HepG2 (cell line): ENCODE data around the gene ARHGEF16. TPM values are rescaled to one million over a fixed set of nuclear protein-coding genes. Genes with fewer than 3 reads are reported as not detected.

ENCODE experiments used
- ARHGAP35 ChIP-seq: sonication (generic); formaldehyde crosslinking; IDR thresholded peaks from 2 replicates; pipeline ENCODE4 v1.9.0; 2022; ENCODE audit warnings: mild to moderate bottlenecking, inconsistent platforms, moderate library complexity, missing genetic modification reagents, borderline replicate concordance
- CC2D1A ChIP-seq: sonication (generic); formaldehyde crosslinking; IDR thresholded peaks from 2 replicates; pipeline ENCODE4 v1.8.1; 2023; ENCODE audit warnings: mild to moderate bottlenecking, missing genetic modification reagents
- ELF1 ChIP-seq: sonication (generic); formaldehyde crosslinking; IDR thresholded peaks from 2 replicates; pipeline ENCODE4 v1.4.0; 2020; ENCODE audit warnings: missing genetic modification reagents
- GATA4 ChIP-seq: sonication (generic); IDR thresholded peaks from 2 replicates; pipeline ENCODE4 v1.6.1; 2016; ENCODE audit warnings: antibody characterized with exemption, low read depth, borderline replicate concordance
- MATR3 ChIP-seq: sonication (generic); formaldehyde crosslinking; IDR thresholded peaks from 2 replicates; pipeline ENCODE4 v1.4.0; 2020; ENCODE audit warnings: missing genetic modification reagents
- MYNN ChIP-seq: sonication (generic); formaldehyde crosslinking; IDR thresholded peaks from 2 replicates; pipeline ENCODE4 v1.4.0; 2020; ENCODE audit warnings: mild to moderate bottlenecking, low read depth, missing genetic modification reagents
- ONECUT2 ChIP-seq: sonication (generic); formaldehyde crosslinking; IDR thresholded peaks from 2 replicates; pipeline ENCODE4 v1.4.0; 2020; ENCODE audit warnings: missing genetic modification reagents
- RBFOX2 ChIP-seq: fragments of 200-400 bp; formaldehyde crosslinking; IDR thresholded peaks from 2 replicates; pipeline ENCODE4 v1.6.1; 2017; ENCODE audit warnings: low read depth, mild to moderate bottlenecking, low read length
- SATB2 ChIP-seq: sonication (generic); formaldehyde crosslinking; IDR thresholded peaks from 2 replicates; pipeline ENCODE4 v1.5.0; 2020; ENCODE audit warnings: missing genetic modification reagents
- ZBTB3 ChIP-seq: sonication (generic); formaldehyde crosslinking; IDR thresholded peaks from 2 replicates; pipeline ENCODE4 v1.4.0; 2020; ENCODE audit warnings: low read depth, mild to moderate bottlenecking, moderate library complexity, missing genetic modification reagents, borderline replicate concordance
- ZC3H13 ChIP-seq: sonication (generic); formaldehyde crosslinking; IDR thresholded peaks from 2 replicates; pipeline ENCODE4 v1.8.1; 2023; ENCODE audit warnings: mild to moderate bottlenecking, missing genetic modification reagents, moderate library complexity
- ZNF138 ChIP-seq: sonication (generic); formaldehyde crosslinking; IDR thresholded peaks from 2 replicates; pipeline ENCODE4 v1.5.0; 2020; ENCODE audit warnings: mild to moderate bottlenecking, low read depth, missing genetic modification reagents
- ZNF317 ChIP-seq: sonication (generic); formaldehyde crosslinking; IDR thresholded peaks from 2 replicates; pipeline ENCODE4 v1.5.0; 2020; ENCODE audit warnings: mild to moderate bottlenecking, missing genetic modification reagents
- ZNF333 ChIP-seq: sonication (generic); formaldehyde crosslinking; IDR thresholded peaks from 2 replicates; pipeline ENCODE4 v1.4.0; 2020; ENCODE audit warnings: mild to moderate bottlenecking, missing genetic modification reagents, borderline replicate concordance
- ZNF572 ChIP-seq: sonication (generic); formaldehyde crosslinking; IDR thresholded peaks from 2 replicates; pipeline ENCODE4 v1.5.1; 2020; ENCODE audit warnings: mild to moderate bottlenecking, missing genetic modification reagents
- ZNF652 ChIP-seq: IDR thresholded peaks from 2 replicates; pipeline ENCODE4 v1.6.1; 2016; ENCODE audit warnings: low read depth, borderline replicate concordance
- ZNF687 ChIP-seq: sonication (generic); formaldehyde crosslinking; IDR thresholded peaks from 2 replicates; pipeline ENCODE4 v1.5.1; 2020; ENCODE audit warnings: mild to moderate bottlenecking, missing genetic modification reagents, moderate library complexity
- polyA plus RNA-seq, 8 experiments: library from polyadenylated mRNA; depleted of rRNA in 3 of 8; stranded (reverse) in 7 of 8; unstranded in 1 of 8; fragments of >200 nt; fragmentation: Illumina TruSeq in 4 of 8; extraction: Trizol in 4 of 8; gene quantifications; 2 replicates each; pipeline versions ENCODE4 v1.2.1 to v1.2.3, GENCODE V29; 2011 to 2016; ENCODE audit warnings: low read depth in 4 of 8, missing spikeins in 1 of 8, mixed read lengths in 1 of 8; ENCODE audit not compliant: insufficient read depth in 1 of 8
- total RNA-seq, 5 experiments: library from RNA; depleted of rRNA; stranded (reverse); fragments of >200 nt; fragmentation: Illumina TruSeq; extraction: Trizol; gene quantifications; 2 replicates each; pipeline ENCODE4 v1.2.3, GENCODE V29; 2016; ENCODE audit warnings: low read depth in 1 of 5
- TF ChIP-seq, protein P1 (sequence below): sonication (generic); formaldehyde crosslinking; IDR thresholded peaks from 2 replicates; pipeline ENCODE4 v1.4.0; 2020; ENCODE audit warnings: mild to moderate bottlenecking, missing genetic modification reagents
- TF ChIP-seq, protein P2 (sequence below): sonication (generic); formaldehyde crosslinking; IDR thresholded peaks from 2 replicates; pipeline ENCODE4 v1.8.0; 2022; ENCODE audit warnings: mild to moderate bottlenecking, missing genetic modification reagents; ENCODE audit not compliant: insufficient replicate concordance
- TF ChIP-seq, protein P3 (sequence below): IDR thresholded peaks from 2 replicates; pipeline ENCODE4 v1.6.1; 2016; ENCODE audit warnings: missing biosample characterization, missing genetic modification reagents, low read depth

The ARHGEF16 gene
- total and polyA plus RNA-seq, 2 of the 13 experiments (the other 11 are each of a cell fraction or from before 2014, with no cell fraction given) = 20.3 to 39.9 TPM

DNA sequence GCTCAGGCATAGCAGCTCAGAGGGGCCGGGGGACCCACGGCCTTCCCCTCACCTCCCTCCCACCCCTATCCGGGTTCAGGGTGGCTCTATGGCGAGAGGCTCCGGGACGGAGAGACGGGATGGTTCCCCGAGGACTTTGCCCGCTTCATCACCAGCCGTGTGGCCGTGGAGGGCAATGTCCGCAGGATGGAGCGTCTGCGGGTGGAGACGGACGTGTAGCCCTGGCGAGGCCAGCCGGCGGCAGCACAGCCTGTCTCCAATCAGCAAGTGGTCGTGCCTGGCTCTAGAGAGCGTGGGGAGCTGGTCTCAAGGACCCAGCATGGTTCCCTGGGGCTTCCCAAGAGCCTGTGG is 25.9 kb downstream of the ARHGEF16 start (continued):
- TF ChIP-seq, protein P1, sequence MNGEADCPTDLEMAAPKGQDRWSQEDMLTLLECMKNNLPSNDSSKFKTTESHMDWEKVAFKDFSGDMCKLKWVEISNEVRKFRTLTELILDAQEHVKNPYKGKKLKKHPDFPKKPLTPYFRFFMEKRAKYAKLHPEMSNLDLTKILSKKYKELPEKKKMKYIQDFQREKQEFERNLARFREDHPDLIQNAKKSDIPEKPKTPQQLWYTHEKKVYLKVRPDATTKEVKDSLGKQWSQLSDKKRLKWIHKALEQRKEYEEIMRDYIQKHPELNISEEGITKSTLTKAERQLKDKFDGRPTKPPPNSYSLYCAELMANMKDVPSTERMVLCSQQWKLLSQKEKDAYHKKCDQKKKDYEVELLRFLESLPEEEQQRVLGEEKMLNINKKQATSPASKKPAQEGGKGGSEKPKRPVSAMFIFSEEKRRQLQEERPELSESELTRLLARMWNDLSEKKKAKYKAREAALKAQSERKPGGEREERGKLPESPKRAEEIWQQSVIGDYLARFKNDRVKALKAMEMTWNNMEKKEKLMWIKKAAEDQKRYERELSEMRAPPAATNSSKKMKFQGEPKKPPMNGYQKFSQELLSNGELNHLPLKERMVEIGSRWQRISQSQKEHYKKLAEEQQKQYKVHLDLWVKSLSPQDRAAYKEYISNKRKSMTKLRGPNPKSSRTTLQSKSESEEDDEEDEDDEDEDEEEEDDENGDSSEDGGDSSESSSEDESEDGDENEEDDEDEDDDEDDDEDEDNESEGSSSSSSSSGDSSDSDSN (CRISPR knock-in tag) = peak; percentile 69
- no peak for TF ChIP-seq ARHGAP35
- TF ChIP-seq, protein P2, sequence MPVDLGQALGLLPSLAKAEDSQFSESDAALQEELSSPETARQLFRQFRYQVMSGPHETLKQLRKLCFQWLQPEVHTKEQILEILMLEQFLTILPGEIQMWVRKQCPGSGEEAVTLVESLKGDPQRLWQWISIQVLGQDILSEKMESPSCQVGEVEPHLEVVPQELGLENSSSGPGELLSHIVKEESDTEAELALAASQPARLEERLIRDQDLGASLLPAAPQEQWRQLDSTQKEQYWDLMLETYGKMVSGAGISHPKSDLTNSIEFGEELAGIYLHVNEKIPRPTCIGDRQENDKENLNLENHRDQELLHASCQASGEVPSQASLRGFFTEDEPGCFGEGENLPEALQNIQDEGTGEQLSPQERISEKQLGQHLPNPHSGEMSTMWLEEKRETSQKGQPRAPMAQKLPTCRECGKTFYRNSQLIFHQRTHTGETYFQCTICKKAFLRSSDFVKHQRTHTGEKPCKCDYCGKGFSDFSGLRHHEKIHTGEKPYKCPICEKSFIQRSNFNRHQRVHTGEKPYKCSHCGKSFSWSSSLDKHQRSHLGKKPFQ (CRISPR knock-in tag) = no peak
- TF ChIP-seq MATR3 (CRISPR knock-in tag) = no peak
- TF ChIP-seq ZNF138 (CRISPR knock-in tag) = no peak
- TF ChIP-seq ZBTB3 (CRISPR knock-in tag) = no peak
- TF ChIP-seq, protein P3, sequence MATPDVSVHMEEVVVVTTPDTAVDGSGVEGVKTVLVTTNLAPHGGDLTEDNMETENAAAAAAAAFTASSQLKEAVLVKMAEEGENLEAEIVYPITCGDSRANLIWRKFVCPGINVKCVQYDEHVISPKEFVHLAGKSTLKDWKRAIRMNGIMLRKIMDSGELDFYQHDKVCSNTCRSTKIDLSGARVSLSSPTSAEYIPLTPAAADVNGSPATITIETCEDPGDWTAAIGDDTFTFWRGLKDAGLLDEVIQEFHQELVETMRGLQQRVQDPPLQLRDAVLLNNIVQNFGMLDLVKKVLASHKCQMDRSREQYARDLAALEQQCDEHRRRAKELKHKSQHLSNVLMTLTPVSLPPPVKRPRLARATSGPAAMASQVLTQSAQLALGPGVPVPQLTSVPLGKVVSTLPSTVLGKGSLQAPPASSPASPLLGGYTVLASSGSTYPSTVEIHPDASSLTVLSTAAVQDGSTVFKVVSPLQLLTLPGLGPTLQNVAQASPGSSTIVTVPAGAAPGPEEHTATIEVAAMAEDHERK = no peak
- TF ChIP-seq GATA4 = no peak
- TF ChIP-seq CC2D1A (CRISPR knock-in tag) = no peak
- no peak for TF ChIP-seq ELF1 (CRISPR knock-in tag)
- no peak for TF ChIP-seq ZNF333 (CRISPR knock-in tag)
- TF ChIP-seq ZC3H13 = peak; percentile 52; the same call in 1 of the 2 replicates
- peak; percentile 91 for TF ChIP-seq ZNF687
- TF ChIP-seq ONECUT2 (CRISPR knock-in tag) = no peak
- TF ChIP-seq ZNF317 = no peak
- TF ChIP-seq MYNN (CRISPR knock-in tag) = no peak
- TF ChIP-seq ZNF652 = no peak
- no peak for TF ChIP-seq SATB2 (CRISPR knock-in tag)
- no peak for TF ChIP-seq ZNF572
- no peak for TF ChIP-seq RBFOX2
